HepG2 (cell line): ENCODE measurements around the gene PKNOX2. TPM values are rescaled to one million over a fixed set of nuclear protein-coding genes. Genes with fewer than 3 reads are reported as not detected.

Experiments used
- ATAC-seq: fragments of 200-7000 bp; cut with Tn5 transposase; 3 replicates; pipeline ENCODE4 v1.9.1; 2020; ENCODE audit warnings: mild to moderate bottlenecking, moderate library complexity
- BruUV-seq: library from RNA; stranded (reverse); fragments of 400-500 nt; replicated peaks from 2 replicates; lab custom pipeline; 2021; lab: Mats Ljungman, UMichigan
- CTCF ChIA-PET: fragments of 300-600 bp; formaldehyde crosslinking; extraction: SDS; loops from one replicate; lab custom pipeline; 2021; ENCODE audit warnings: low total read pairs, inconsistent platforms, low intra/inter-chr PET ratio; lab: Yijun Ruan, JAX
- POLR2A ChIA-PET: fragments of 350-600 bp; sonication (Branson Sonifier 250); formaldehyde crosslinking; loops from one replicate; lab custom pipeline; 2020; ENCODE audit warnings: antibody characterized with exemption, inconsistent platforms; lab: Yijun Ruan, JAX
- DNase-seq: peaks from one replicate; pipeline ENCODE4 v3.0.0-alpha.2; 2015; ENCODE audit warnings: low spot score
- FAIRE-seq: peaks from 3 replicates; lab custom pipeline; 2011; peaks lifted over from hg19 to GRCh38; lab: Jason Lieb, UNC
- H2AFZ ChIP-seq: one replicate; pipeline ENCODE4 v1.6.1; 2011; ENCODE audit warnings: low read length, inconsistent platforms
- H3K27ac ChIP-seq: fragments of 300-600 bp; 3 replicates; pipeline ENCODE4 v1.8.0; 2011; ENCODE audit warnings: mixed run types, mild to moderate bottlenecking, mixed read lengths, low read length, inconsistent platforms; ENCODE audit not compliant: insufficient read depth; ENCODE audit errors: extremely low read length
- H3K27me3 ChIP-seq, 2 experiments: fragments of 200-600 bp in 1 of 2; 2 replicates in 1 of 2; 3 replicates in 1 of 2; pipeline versions ENCODE4 v1.6.0 to v1.8.0; 2011; ENCODE audit warnings: low read length in 2 of 2, mild to moderate bottlenecking in 2 of 2, moderate library complexity in 2 of 2, inconsistent platforms in 1 of 2; ENCODE audit not compliant: insufficient read depth in 2 of 2, control insufficient read depth in 1 of 2
- H3K36me3 ChIP-seq, 2 experiments: fragments of 200-600 bp in 1 of 2; replicated peaks in 1 of 2; 2 replicates in 1 of 2; 3 replicates in 1 of 2; pipeline versions ENCODE4 v1.5.1 to v1.8.0; 2011; ENCODE audit warnings: low read length in 2 of 2, inconsistent platforms in 1 of 2; ENCODE audit not compliant: insufficient read depth in 2 of 2, control insufficient read depth in 1 of 2
- H3K4me1 ChIP-seq: 2 replicates; pipeline ENCODE4 v1.5.1; 2012; ENCODE audit warnings: low read length, inconsistent platforms; ENCODE audit not compliant: insufficient read depth
- H3K4me2 ChIP-seq: 2 replicates; pipeline ENCODE4 v1.6.0; 2011; ENCODE audit warnings: low read depth, low read length, inconsistent platforms
- H3K4me3 ChIP-seq, 3 experiments: fragments of 200-600 bp in 1 of 3; sonication (generic), shearing (Covaris generic) in 1 of 3; replicated peaks in 1 of 3; 2 replicates each; pipeline ENCODE4 v1.5.1; 2011 to 2016; ENCODE audit warnings: low read length in 3 of 3, inconsistent platforms in 2 of 3, low read depth in 2 of 3, mild to moderate bottlenecking in 2 of 3, control low read depth in 1 of 3, mixed read lengths in 1 of 3; ENCODE audit not compliant: insufficient read depth in 1 of 3
- H3K79me2 ChIP-seq: one replicate; pipeline ENCODE4 v1.6.1; 2011; ENCODE audit warnings: low read length, inconsistent platforms; ENCODE audit not compliant: insufficient read depth
- H3K9ac ChIP-seq: 2 replicates; pipeline ENCODE4 v1.6.0; 2011; ENCODE audit warnings: mild to moderate bottlenecking, low read depth, low read length, inconsistent platforms; ENCODE audit not compliant: insufficient read depth
- H3K9me3 ChIP-seq: 2 replicates; pipeline ENCODE4 v1.5.1; 2012; ENCODE audit warnings: mild to moderate bottlenecking, low read length
- H4K20me1 ChIP-seq: 2 replicates; pipeline ENCODE4 v1.6.0; 2011; ENCODE audit warnings: inconsistent platforms, mild to moderate bottlenecking, low read length, moderate library complexity; ENCODE audit not compliant: insufficient read depth
- CC2D1A ChIP-seq: sonication (generic); formaldehyde crosslinking; IDR thresholded peaks from 2 replicates; pipeline ENCODE4 v1.8.1; 2023; ENCODE audit warnings: mild to moderate bottlenecking, missing genetic modification reagents
- MATR3 ChIP-seq: sonication (generic); formaldehyde crosslinking; IDR thresholded peaks from 2 replicates; pipeline ENCODE4 v1.4.0; 2020; ENCODE audit warnings: missing genetic modification reagents
- PRPF4 ChIP-seq: fragments of 200-400 bp; formaldehyde crosslinking; IDR thresholded peaks from 2 replicates; pipeline ENCODE4 v1.6.1; 2016; ENCODE audit warnings: low read length, low read depth; ENCODE audit not compliant: poor library complexity, severe bottlenecking
- ZNF598 ChIP-seq: sonication (generic); formaldehyde crosslinking; IDR thresholded peaks from 2 replicates; pipeline ENCODE4 v1.5.1; 2020; ENCODE audit warnings: mild to moderate bottlenecking, missing genetic modification reagents, borderline replicate concordance
- WGBS: methylation state at CpG from one replicate; pipeline ENCODE4 v1.1.6; 2017; ENCODE audit warnings: low lambda C conversion rate; 5-methylcytosine and 5-hydroxymethylcytosine counted together
- in situ Hi-C: cut with HindIII; loops from 2 replicates; pipeline ENCODE4 v1.10.0; 2017; ENCODE audit warnings: low pct_unique_long_range_greater_than_20kb; ENCODE audit not compliant: extremely low pct_ligation_motif_present
- intact Hi-C: fragments of 100-400 bp; cut with micrococcal nuclease; formaldehyde crosslinking; loops from one replicate; pipeline ENCODE4 v1.10.0; 2022; ENCODE audit not compliant: unreplicated experiment
- polyA plus RNA-seq, 8 experiments: library from polyadenylated mRNA; depleted of rRNA in 3 of 8; stranded (reverse) in 7 of 8; unstranded in 1 of 8; fragments of >200 nt; fragmentation: Illumina TruSeq in 4 of 8; extraction: Trizol in 4 of 8; gene quantifications; 2 replicates each; pipeline versions ENCODE4 v1.2.1 to v1.2.3, GENCODE V29; 2011 to 2016; ENCODE audit warnings: low read depth in 4 of 8, missing spikeins in 1 of 8, mixed read lengths in 1 of 8; ENCODE audit not compliant: insufficient read depth in 1 of 8
- total RNA-seq, 5 experiments: library from RNA; depleted of rRNA; stranded (reverse); fragments of >200 nt; fragmentation: Illumina TruSeq; extraction: Trizol; gene quantifications; 2 replicates each; pipeline ENCODE4 v1.2.3, GENCODE V29; 2016; ENCODE audit warnings: low read depth in 1 of 5
- TF ChIP-seq, protein P1 (sequence below): sonication (generic); formaldehyde crosslinking; IDR thresholded peaks from 2 replicates; pipeline ENCODE4 v1.5.0; 2020; ENCODE audit warnings: missing genetic modification reagents, mild to moderate bottlenecking, borderline replicate concordance
- TF ChIP-seq, protein P2 (sequence below): sonication (generic); formaldehyde crosslinking; IDR thresholded peaks from 2 replicates; pipeline ENCODE4 v1.4.0; 2020; ENCODE audit warnings: missing genetic modification reagents

The PKNOX2 gene
- total and polyA plus RNA-seq, 2 of the 13 experiments (the other 11 are each of a cell fraction or from before 2014, with no cell fraction given): not detected

DNA sequence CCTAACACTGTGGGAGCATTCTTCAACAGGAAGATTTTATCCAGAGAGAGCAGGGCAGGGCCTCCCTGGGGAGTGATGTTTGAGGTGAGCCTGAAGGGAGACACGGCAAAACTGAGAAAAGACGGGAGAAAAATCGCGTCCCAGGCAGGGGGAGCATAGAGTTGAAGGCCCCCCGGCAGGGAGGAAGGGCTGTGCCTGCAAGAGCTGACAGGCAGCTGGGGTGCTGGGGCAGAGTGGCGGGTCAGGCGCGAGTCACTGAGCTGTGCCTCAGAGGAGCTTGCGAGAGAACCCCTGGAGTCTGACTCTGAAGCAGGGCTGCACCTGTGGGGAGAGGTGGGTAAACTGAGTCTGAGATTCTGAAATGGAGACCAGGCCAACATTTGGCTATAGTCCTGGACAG, 14.8 kb downstream of the PKNOX2 start:
- ATAC-seq (no peak), DNase-seq (no peak)
- H3K4me1 ChIP-seq: no peaks in the 10 kb centered on the region
- H4K20me1 ChIP-seq: no peaks in the 10 kb centered on the region
- H3K9ac ChIP-seq: no peak overlapping the region
- POLR2A ChIA-PET: no interaction called here
- no peak overlapping the region for H3K27ac ChIP-seq
- CTCF ChIA-PET: no interaction called here
- TF ChIP-seq PRPF4 (no peak), ZNF598 (no peak), CC2D1A (no peak), MATR3 (CRISPR knock-in tag) (no peak)
- TF ChIP-seq, protein P1, sequence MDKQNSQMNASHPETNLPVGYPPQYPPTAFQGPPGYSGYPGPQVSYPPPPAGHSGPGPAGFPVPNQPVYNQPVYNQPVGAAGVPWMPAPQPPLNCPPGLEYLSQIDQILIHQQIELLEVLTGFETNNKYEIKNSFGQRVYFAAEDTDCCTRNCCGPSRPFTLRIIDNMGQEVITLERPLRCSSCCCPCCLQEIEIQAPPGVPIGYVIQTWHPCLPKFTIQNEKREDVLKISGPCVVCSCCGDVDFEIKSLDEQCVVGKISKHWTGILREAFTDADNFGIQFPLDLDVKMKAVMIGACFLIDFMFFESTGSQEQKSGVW: no peak
- TF ChIP-seq, protein P2, sequence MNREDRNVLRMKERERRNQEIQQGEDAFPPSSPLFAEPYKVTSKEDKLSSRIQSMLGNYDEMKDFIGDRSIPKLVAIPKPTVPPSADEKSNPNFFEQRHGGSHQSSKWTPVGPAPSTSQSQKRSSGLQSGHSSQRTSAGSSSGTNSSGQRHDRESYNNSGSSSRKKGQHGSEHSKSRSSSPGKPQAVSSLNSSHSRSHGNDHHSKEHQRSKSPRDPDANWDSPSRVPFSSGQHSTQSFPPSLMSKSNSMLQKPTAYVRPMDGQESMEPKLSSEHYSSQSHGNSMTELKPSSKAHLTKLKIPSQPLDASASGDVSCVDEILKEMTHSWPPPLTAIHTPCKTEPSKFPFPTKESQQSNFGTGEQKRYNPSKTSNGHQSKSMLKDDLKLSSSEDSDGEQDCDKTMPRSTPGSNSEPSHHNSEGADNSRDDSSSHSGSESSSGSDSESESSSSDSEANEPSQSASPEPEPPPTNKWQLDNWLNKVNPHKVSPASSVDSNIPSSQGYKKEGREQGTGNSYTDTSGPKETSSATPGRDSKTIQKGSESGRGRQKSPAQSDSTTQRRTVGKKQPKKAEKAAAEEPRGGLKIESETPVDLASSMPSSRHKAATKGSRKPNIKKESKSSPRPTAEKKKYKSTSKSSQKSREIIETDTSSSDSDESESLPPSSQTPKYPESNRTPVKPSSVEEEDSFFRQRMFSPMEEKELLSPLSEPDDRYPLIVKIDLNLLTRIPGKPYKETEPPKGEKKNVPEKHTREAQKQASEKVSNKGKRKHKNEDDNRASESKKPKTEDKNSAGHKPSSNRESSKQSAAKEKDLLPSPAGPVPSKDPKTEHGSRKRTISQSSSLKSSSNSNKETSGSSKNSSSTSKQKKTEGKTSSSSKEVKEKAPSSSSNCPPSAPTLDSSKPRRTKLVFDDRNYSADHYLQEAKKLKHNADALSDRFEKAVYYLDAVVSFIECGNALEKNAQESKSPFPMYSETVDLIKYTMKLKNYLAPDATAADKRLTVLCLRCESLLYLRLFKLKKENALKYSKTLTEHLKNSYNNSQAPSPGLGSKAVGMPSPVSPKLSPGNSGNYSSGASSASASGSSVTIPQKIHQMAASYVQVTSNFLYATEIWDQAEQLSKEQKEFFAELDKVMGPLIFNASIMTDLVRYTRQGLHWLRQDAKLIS: no peak
- TF ChIP-seq, all 625 proteins: peak for 0
- in situ Hi-C loops (no loop called here), intact Hi-C loops (no loop called here)
- no peaks in the 10 kb centered on the region for H3K36me3 ChIP-seq
- H3K79me2 ChIP-seq: no peaks in the 10 kb centered on the region
- BruUV-seq: no TSS peak
- FAIRE-seq: no peak
- no peak overlapping the region for H3K4me2 ChIP-seq
- peaks cover 0 to 24% of the 10 kb centered on the region in 2 experiments; a peak in 4 of 5 replicates for H3K27me3 ChIP-seq
- H3K9me3 ChIP-seq: no peaks in the 10 kb centered on the region
- no peak overlapping the region for H2AFZ ChIP-seq
- 61% methylated on average over 9 of the region's 9 CpGs for WGBS
- H3K4me3 ChIP-seq: no peak overlapping the region
